SK-N-SH (cell line): ENCODE results near the gene PPP4R2. TPM values are rescaled to one million over a fixed set of nuclear protein-coding genes. Genes with fewer than 3 reads are reported as not detected.

ENCODE experiments used
- CTCF ChIA-PET: fragments of 300-600, 350-600 bp; formaldehyde crosslinking; extraction: SDS; loops from one replicate; lab custom pipeline; 2021; lab: Yijun Ruan, JAX
- POLR2A ChIA-PET: fragments of 350-600 bp; sonication (Branson Sonifier 250); formaldehyde crosslinking; extraction: SDS; loops from one replicate; lab custom pipeline; 2020; ENCODE audit warnings: antibody characterized with exemption, inconsistent platforms; lab: Yijun Ruan, JAX
- DNase-seq: peaks from one replicate; pipeline ENCODE4 v3.0.0; 2012
- H2AFZ ChIP-seq: fragments of 200-600 bp; sonication (generic); 2 replicates; pipeline ENCODE4 v1.8.1; 2016; ENCODE audit warnings: antibody characterized with exemption, mild to moderate bottlenecking, low read depth
- H3F3A ChIP-seq: fragments of 200-600 bp; sonication (generic); replicated peaks from 2 replicates; pipeline ENCODE3; 2016; ENCODE audit warnings: antibody characterized with exemption, mild to moderate bottlenecking; ENCODE audit not compliant: insufficient read depth
- H3K27ac ChIP-seq, 2 experiments: fragments of 200-500 bp in 1 of 2; fragments of 200-600 bp in 1 of 2; sonication (Bioruptor generic) in 1 of 2; sonication (generic), shearing (Covaris generic) in 1 of 2; 2 replicates each; pipeline versions ENCODE4 v1.5.1 to v1.6.1; 2014 to 2016; ENCODE audit warnings: low read depth in 2 of 2, inconsistent platforms in 1 of 2, low read length in 1 of 2, mild to moderate bottlenecking in 1 of 2, mixed read lengths in 1 of 2
- H3K27me3 ChIP-seq: fragments of 200-600 bp; sonication (generic), shearing (Covaris generic); 2 replicates; pipeline ENCODE4 v1.6.1; 2016; ENCODE audit warnings: mixed run types; ENCODE audit not compliant: insufficient read depth
- H3K36me3 ChIP-seq, 2 experiments: fragments of 200-500 bp in 1 of 2; fragments of 200-600 bp in 1 of 2; sonication (Bioruptor generic) in 1 of 2; sonication (generic) in 1 of 2; replicated peaks in 1 of 2; 2 replicates each; pipeline versions ENCODE3 to v1.5.1; 2014 to 2016; ENCODE audit warnings: low read length in 1 of 2, mild to moderate bottlenecking in 1 of 2; ENCODE audit not compliant: insufficient read depth in 2 of 2, control insufficient read depth in 1 of 2
- H3K4me1 ChIP-seq, 2 experiments: fragments of 200-500 bp in 1 of 2; fragments of 200-600 bp in 1 of 2; sonication (Bioruptor generic) in 1 of 2; sonication (generic), shearing (Covaris generic) in 1 of 2; 2 replicates each; pipeline versions ENCODE4 v1.5.1 to v1.6.1; 2014 to 2016; ENCODE audit warnings: low read depth in 1 of 2, low read length in 1 of 2, mixed run types in 1 of 2; ENCODE audit not compliant: insufficient read depth in 2 of 2, control insufficient read depth in 1 of 2
- H3K4me2 ChIP-seq: fragments of 200-600 bp; sonication (generic), shearing (Covaris generic); 2 replicates; pipeline ENCODE4 v1.6.1; 2017; ENCODE audit warnings: mixed run types
- H3K4me3 ChIP-seq, 2 experiments: fragments of 200-500 bp in 1 of 2; fragments of 200-600 bp in 1 of 2; sonication (Bioruptor generic) in 1 of 2; sonication (generic), shearing (Covaris generic) in 1 of 2; 2 replicates each; pipeline versions ENCODE4 v1.5.1 to v1.8.1; 2014 to 2016; ENCODE audit warnings: low read depth in 2 of 2, inconsistent platforms in 1 of 2, low read length in 1 of 2, mild to moderate bottlenecking in 1 of 2, mixed read lengths in 1 of 2, moderate library complexity in 1 of 2
- H3K79me2 ChIP-seq: fragments of 200-600 bp; sonication (generic); 2 replicates; pipeline ENCODE4 v1.8.1; 2017; ENCODE audit warnings: mild to moderate bottlenecking; ENCODE audit not compliant: insufficient read depth
- H3K9ac ChIP-seq: fragments of 200-600 bp; sonication (generic); 2 replicates; pipeline ENCODE4 v1.6.1; 2017; ENCODE audit warnings: mixed run types
- H3K9me2 ChIP-seq: fragments of 200-600 bp; sonication (generic); 2 replicates; pipeline ENCODE4 v1.6.1; 2017; ENCODE audit warnings: mixed run types
- H3K9me3 ChIP-seq: fragments of 200-600 bp; sonication (generic); 2 replicates; pipeline ENCODE4 v1.6.1; 2017; ENCODE audit warnings: mixed run types, mild to moderate bottlenecking, moderate library complexity
- H4K20me1 ChIP-seq: fragments of 200-600 bp; sonication (generic); 2 replicates; pipeline ENCODE4 v1.6.1; 2017; ENCODE audit warnings: mild to moderate bottlenecking, mixed run types; ENCODE audit not compliant: insufficient read depth
- CTCF ChIP-seq: fragments of 200-600 bp; sonication (generic); IDR thresholded peaks from 2 replicates; pipeline ENCODE4 v1.6.1; 2017; ENCODE audit warnings: antibody characterized with exemption, mild to moderate bottlenecking, moderate library complexity
- EP300 ChIP-seq, 2 experiments: IDR thresholded peaks; 2 replicates each; pipeline versions ENCODE4 v1.4.0 to v1.6.1; 2012; ENCODE audit warnings: borderline replicate concordance in 1 of 2, low read depth in 1 of 2, low read length in 1 of 2
- FOSL2 ChIP-seq: IDR thresholded peaks from 2 replicates; pipeline ENCODE4 v1.4.0; 2012; ENCODE audit warnings: low read depth, mild to moderate bottlenecking, moderate library complexity, borderline replicate concordance
- GATA2 ChIP-seq: sonication (generic); formaldehyde crosslinking; IDR thresholded peaks from 2 replicates; pipeline ENCODE4 v1.5.0; 2020; ENCODE audit warnings: mild to moderate bottlenecking, missing genetic modification reagents
- RAD21 ChIP-seq: IDR thresholded peaks from 2 replicates; pipeline ENCODE4 v1.6.1; 2012; ENCODE audit warnings: mild to moderate bottlenecking, low read length
- RCOR1 ChIP-seq: fragments of 150-350 bp; IDR thresholded peaks from 2 replicates; pipeline ENCODE4 v1.6.1; 2017; ENCODE audit warnings: antibody characterized with exemption, low read length
- REST ChIP-seq: IDR thresholded peaks from 2 replicates; pipeline ENCODE4 v1.6.1; 2012; ENCODE audit warnings: mild to moderate bottlenecking, low read depth, low read length, moderate library complexity
- RXRA ChIP-seq: IDR thresholded peaks from 2 replicates; pipeline ENCODE4 v1.4.0; 2012; ENCODE audit warnings: low read depth, mild to moderate bottlenecking, borderline replicate concordance
- TCF12 ChIP-seq: IDR thresholded peaks from 2 replicates; pipeline ENCODE4 v1.4.0; 2012
- USF1 ChIP-seq: IDR thresholded peaks from 2 replicates; pipeline ENCODE4 v1.4.0; 2012; ENCODE audit warnings: low read depth, borderline replicate concordance
- YY1 ChIP-seq: IDR thresholded peaks from 2 replicates; pipeline ENCODE4 v1.4.0; 2012; ENCODE audit warnings: low read depth, mild to moderate bottlenecking
- WGBS: methylation state at CpG from one replicate; pipeline ENCODE4 v1.1.6; 2017; ENCODE audit warnings: low lambda C conversion rate; 5-methylcytosine and 5-hydroxymethylcytosine counted together
- polyA plus RNA-seq, 3 experiments: library from polyadenylated mRNA; depleted of rRNA; stranded (reverse); fragments of >200 nt; gene quantifications; 2 replicates each; pipeline ENCODE4 v1.2.3, GENCODE V29; 2012
- TF ChIP-seq, protein P1 (sequence below): fragments of 150-350 bp; IDR thresholded peaks from 2 replicates; pipeline ENCODE4 v1.6.1; 2016; ENCODE audit warnings: mild to moderate bottlenecking, low read depth, low read length

PPP4R2 gene
- polyA plus RNA-seq, 1 of the 3 experiments (the other 2 are of a cell fraction), result 8.9 TPM

DNA sequence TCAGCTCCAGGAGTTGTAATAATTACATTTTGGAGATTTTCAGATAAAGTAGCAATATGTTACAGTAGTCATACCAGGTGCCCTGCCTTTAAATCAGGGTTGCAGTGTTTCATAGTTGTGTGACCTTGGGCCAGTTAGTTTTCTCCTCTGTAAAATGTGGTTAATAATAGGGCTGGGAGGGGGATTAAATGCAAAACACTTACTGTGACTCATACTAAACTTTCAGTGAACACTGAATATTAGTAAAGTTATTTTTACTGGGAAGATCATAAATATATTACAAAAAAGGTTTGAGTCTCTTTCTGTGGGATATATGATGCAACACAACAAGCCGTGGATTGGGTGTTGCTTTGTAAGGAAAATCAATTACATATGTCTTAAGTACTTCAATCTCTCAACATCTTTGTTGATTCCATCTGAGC, 63.7 kb downstream of the PPP4R2 start:
- ChIA-PET CTCF (interaction anchor here (0.6 to 6.9 kb wide), 2 partner anchors 210 to 219 kb away, joined by 3 to 55 read pairs; partner anchors contain the start of gene SHQ1), POLR2A (no interaction called here)
- no peak overlapping the region; the same call in 1 of the 2 replicates for H2AFZ ChIP-seq
- DNase-seq, result peak; percentile 30
- no peaks in the 10 kb centered on the region for H3K27me3 ChIP-seq
- H3K9me2 ChIP-seq, result no peaks in the 10 kb centered on the region
- no peak overlapping the region for H3K9ac ChIP-seq
- peaks cover 35 to 44% of the 10 kb centered on the region in 2 experiments for H3K36me3 ChIP-seq
- peaks cover 5 to 7% of the 10 kb centered on the region in 2 experiments; a peak in 2 of 4 replicates for H3K4me1 ChIP-seq
- WGBS, result 17% methylated on average over 1 of the region's 1 CpG
- peaks cover 12% of the 10 kb centered on the region for H3K79me2 ChIP-seq
- H3K4me3 ChIP-seq, result no peak overlapping the region
- peaks cover 31% of the 10 kb centered on the region for H3F3A ChIP-seq
- H3K9me3 ChIP-seq, result no peaks in the 10 kb centered on the region
- H3K4me2 ChIP-seq, result no peak overlapping the region
- peak overlapping the region; percentile 39 to 51; a peak in 2 of 4 replicates for H3K27ac ChIP-seq
- TF ChIP-seq GATA2 (CRISPR knock-in tag), result peak; percentile 40; the same call in 1 of the 2 replicates
- TF ChIP-seq YY1, result no peak
- TF ChIP-seq CTCF, result no peak
- TF ChIP-seq, protein P1, sequence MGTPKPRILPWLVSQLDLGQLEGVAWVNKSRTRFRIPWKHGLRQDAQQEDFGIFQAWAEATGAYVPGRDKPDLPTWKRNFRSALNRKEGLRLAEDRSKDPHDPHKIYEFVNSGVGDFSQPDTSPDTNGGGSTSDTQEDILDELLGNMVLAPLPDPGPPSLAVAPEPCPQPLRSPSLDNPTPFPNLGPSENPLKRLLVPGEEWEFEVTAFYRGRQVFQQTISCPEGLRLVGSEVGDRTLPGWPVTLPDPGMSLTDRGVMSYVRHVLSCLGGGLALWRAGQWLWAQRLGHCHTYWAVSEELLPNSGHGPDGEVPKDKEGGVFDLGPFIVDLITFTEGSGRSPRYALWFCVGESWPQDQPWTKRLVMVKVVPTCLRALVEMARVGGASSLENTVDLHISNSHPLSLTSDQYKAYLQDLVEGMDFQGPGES, result no peak
- no peak for TF ChIP-seq FOSL2
- TF ChIP-seq USF1, result no peak
- TF ChIP-seq RXRA, result no peak
- TF ChIP-seq RCOR1, result no peak
- TF ChIP-seq EP300 (IDR thresholded peaks at IDR 0.05; ENCODE audit: borderline replicate concordance in 1 of 2, low read depth in 1 of 2, low read length in 1 of 2), result no peak; a peak in 1 of 4 replicates
- 0 out of 2 replicates have a peak, but pooled peaks have one; percentile 4 for TF ChIP-seq TCF12
- no peak for TF ChIP-seq REST
- no peak for TF ChIP-seq RAD21
- peaks cover 58% of the 10 kb centered on the region for H4K20me1 ChIP-seq
